ENCODE data around the gene TJP2. TPM values are rescaled to one million over a fixed set of nuclear protein-coding genes. Genes with fewer than 3 reads are reported as not detected.

TJP2 gene
- total and polyA plus RNA-seq, 2 of the 4 experiments (the other 2 are of a cell fraction) = 38.3 to 49.3 TPM

- in situ Hi-C loops (cut with MboI; ENCODE audit: low sequenced_read_pairs) (no loop called here), intact Hi-C loops (cut with micrococcal nuclease) (no loop called here)
- CTCF ChIA-PET = interaction anchor here (1.0 kb wide), 1 partner anchor 11 kb away, joined by 3 read pairs; no protein-coding TSS in a partner anchor
These were observed 60.6 kb downstream of the TJP2 start for GRCh38 chr9:69234683-69235082.

More at GRCh38 chr9:69234683-69235082, 60.6 kb downstream of the TJP2 start:
- H2BK120ac ChIP-seq (ENCODE audit: low read depth, low read length) = no peak overlapping the region
- H4K5ac ChIP-seq (ENCODE audit: low read depth, low read length) = no peak overlapping the region
- H3K9me3 ChIP-seq (ENCODE audit: control insufficient read depth, insufficient read depth, low read length) = no peaks in the 10 kb centered on the region
- H2BK5ac ChIP-seq (ENCODE audit: low read depth, low read length, poor library complexity, severe bottlenecking) = no peak overlapping the region
- no peak overlapping the region for H3K27ac ChIP-seq (ENCODE audit: insufficient read depth, low read length)
- H3K14ac ChIP-seq (replicated peaks; ENCODE audit: low read depth, low read length) = no peak overlapping the region
- peaks cover 2% of the 10 kb centered on the region for H3K9me1 ChIP-seq (ENCODE audit: insufficient read depth, low read length)
- no peaks in the 10 kb centered on the region for H4K20me1 ChIP-seq (ENCODE audit: insufficient read depth, low read length)
- no peak overlapping the region for H3K4me3 ChIP-seq (ENCODE audit: insufficient read depth, low read depth, low read length)
- no peak overlapping the region for H3K9ac ChIP-seq (ENCODE audit: low read depth, low read length)
- H4K91ac ChIP-seq (ENCODE audit: insufficient read depth, low read depth, low read length) = no peak overlapping the region
- H3K4ac ChIP-seq (ENCODE audit: low read depth, low read length) = no peak overlapping the region
- H3K18ac ChIP-seq (ENCODE audit: low read depth, low read length) = no peak overlapping the region
- H3K4me2 ChIP-seq (ENCODE audit: low read depth, low read length) = no peak overlapping the region
- POLR2A ChIA-PET (ENCODE audit: unreplicated experiment) = no interaction called here
- H2BK15ac ChIP-seq (ENCODE audit: low read depth, low read length) = no peak overlapping the region
- no peaks in the 10 kb centered on the region for H3K79me1 ChIP-seq (ENCODE audit: low read depth in 1 of 2, low read length in 2 of 2)
- DNase-seq (no peak), ATAC-seq (ENCODE audit: low read depth) (no peak)
- H2AFZ ChIP-seq (replicated peaks; ENCODE audit: low read length, poor library complexity) = no peak overlapping the region
- H3K23ac ChIP-seq (ENCODE audit: low read depth, low read length) = no peak overlapping the region
- no peak overlapping the region for H3K56ac ChIP-seq (ENCODE audit: extremely low read depth, insufficient read depth, low read length)
- H3K27me3 ChIP-seq (ENCODE audit: control insufficient read depth, insufficient read depth, low read length) = no peaks in the 10 kb centered on the region
- dilution Hi-C loops (cut with HindIII; ENCODE audit: low sequenced_read_pairs, unreplicated experiment) = no loop called here
- TF ChIP-seq CHD1 (IDR thresholded peaks at IDR 0.05; ENCODE audit: low read depth, low read length) = no peak
- TF ChIP-seq RAD21 (IDR thresholded peaks at IDR 0.05; ENCODE audit: low read length) = no peak
- TF ChIP-seq MAFK (IDR thresholded peaks at IDR 0.05; ENCODE audit: low read depth, low read length) = no peak
- no peak for TF ChIP-seq CEBPB (IDR thresholded peaks at IDR 0.05; ENCODE audit: low read depth, low read length)
- no peak for TF ChIP-seq ELK1 (IDR thresholded peaks at IDR 0.05; ENCODE audit: borderline replicate concordance, low read depth, low read length)
- no peak for TF ChIP-seq USF2 (IDR thresholded peaks at IDR 0.05; ENCODE audit: low read depth, low read length)
- TF ChIP-seq RFX5 (IDR thresholded peaks at IDR 0.05; ENCODE audit: low read depth, low read length) = no peak
- TF ChIP-seq SMC3 (IDR thresholded peaks at IDR 0.05; ENCODE audit: low read depth, low read length) = no peak
- no peak for TF ChIP-seq BHLHE40 (IDR thresholded peaks at IDR 0.05; ENCODE audit: low read depth, low read length)
- TF ChIP-seq MAZ (IDR thresholded peaks at IDR 0.05; ENCODE audit: borderline replicate concordance, low read depth, low read length) = no peak
- no peak for TF ChIP-seq FOS (IDR thresholded peaks at IDR 0.05; ENCODE audit: low read depth, low read length)
- TF ChIP-seq CTCF (conservative IDR thresholded peaks at IDR 0.05; ENCODE audit: low read depth, low read length) = no peak
- no peak for TF ChIP-seq NFE2L2 (IDR thresholded peaks at IDR 0.05; ENCODE audit: low read depth, low read length)
- TF ChIP-seq MXI1 (IDR thresholded peaks at IDR 0.05; ENCODE audit: borderline replicate concordance, low read depth, low read length) = no peak
- H2BK20ac ChIP-seq (ENCODE audit: low read depth, low read length) = no peak overlapping the region
- no peak overlapping the region for H4K8ac ChIP-seq (ENCODE audit: low read depth in 2 of 2, low read length in 2 of 2)
- H3K4me1 ChIP-seq (ENCODE audit: control insufficient read depth, insufficient read depth, low read length) = no peaks in the 10 kb centered on the region
- no peak overlapping the region for H2AK9ac ChIP-seq (replicated peaks; ENCODE audit: low read depth, low read length, poor library complexity)
- BruUV-seq (replicated peaks) = no TSS peak
- no peak overlapping the region for H2AK5ac ChIP-seq (ENCODE audit: low read depth, low read length)
- 100% methylated on average over 1 of the region's 3 CpGs; no CpG with 5 or more reads in 1 of the 2 experiments for WGBS, 2 experiments (ENCODE audit: extremely low coverage in 2 of 2, insufficient read length in 1 of 2)
- H3K36me3 ChIP-seq (ENCODE audit: control insufficient read depth, insufficient read depth, low read length) = peaks cover 18% of the 10 kb centered on the region
